ENCODE data around the gene DCAF17. TPM values are rescaled to one million over a fixed set of nuclear protein-coding genes. Genes with fewer than 3 reads are reported as not detected.

The DCAF17 gene
- total and polyA plus RNA-seq, 2 of the 13 experiments (the other 11 are each of a cell fraction or from before 2014, with no cell fraction given): 13.7 to 30.0 TPM

- TF ChIP-seq DZIP1 (CRISPR knock-in tag; IDR thresholded peaks at IDR 0.05): peak; percentile 94
- TF ChIP-seq SMAD9 (CRISPR knock-in tag; IDR thresholded peaks at IDR 0.05): peak; percentile 72; the same call in 1 of the 2 replicates
- TF ChIP-seq PRDM15 (CRISPR knock-in tag; IDR thresholded peaks at IDR 0.05): peak; percentile 77
- TF ChIP-seq ZNF839 (CRISPR knock-in tag; IDR thresholded peaks at IDR 0.05; ENCODE audit: borderline replicate concordance): peak; percentile 85; the same call in 1 of the 2 replicates
- no peak; the same call in 1 of the 2 replicates for TF ChIP-seq ZSCAN5A (CRISPR knock-in tag; IDR thresholded peaks at IDR 0.05; ENCODE audit: borderline replicate concordance)
- TF ChIP-seq ATF5 (CRISPR knock-in tag; IDR thresholded peaks at IDR 0.05; ENCODE audit: low read depth): peak; percentile 95
- peak; percentile 41 for TF ChIP-seq FOXP4 (CRISPR knock-in tag; IDR thresholded peaks at IDR 0.05)
- 0 out of 2 replicates have a peak, but pooled peaks have one; percentile 93 for TF ChIP-seq ZXDC (CRISPR knock-in tag; IDR thresholded peaks at IDR 0.05)
- TF ChIP-seq ZNF891 (CRISPR knock-in tag; IDR thresholded peaks at IDR 0.05): peak; percentile 98
- TF ChIP-seq MTA3 (CRISPR knock-in tag; IDR thresholded peaks at IDR 0.05): no peak
- peak; percentile 82; the same call in 1 of the 2 replicates for TF ChIP-seq BORCS8-MEF2B (CRISPR knock-in tag; IDR thresholded peaks at IDR 0.05)
Observed at GRCh38 chr2:171434013-171434989, at the start of gene DCAF17 (continued).
